Activated B cell treated with CpG ODN at 0.5 μM for 24 hours (primary cell): Measurements from ENCODE around the gene DHX40. TPM values are rescaled to one million over a fixed set of nuclear protein-coding genes. Genes with fewer than 3 reads are reported as not detected.
"Not testable (repeated sequence)": the region's sequence is repeated elsewhere in the genome, so short reads cannot be mapped to it uniquely, and the experiment has no call there.

Experiments
- ATAC-seq: fragments of 200-7000 bp; cut with Tn5 transposase; one replicate; pipeline ENCODE4 v1.10.0; 2021; ENCODE audit warnings: low read depth, mild to moderate bottlenecking, moderate library complexity
- CTCF ChIA-PET: fragments of 350-600 bp; sonication (Branson Sonifier 250); formaldehyde crosslinking; loops from one replicate; lab custom pipeline; 2021; ENCODE audit warnings: antibody characterized with exemption; lab: Charles Lee
- POLR2A ChIA-PET: fragments of 350-600 bp; sonication (Branson Sonifier 250); formaldehyde crosslinking; loops from one replicate; lab custom pipeline; 2021; ENCODE audit warnings: antibody characterized with exemption; lab: Charles Lee
- DNase-seq: peaks from one replicate; pipeline ENCODE4 v3.0.0; 2022
- H3K27ac Mint-ChIP-seq: one replicate; pipeline ENCODE4 v1.8.0; 2020; ENCODE audit warnings: mixed read lengths
- H3K27me3 Mint-ChIP-seq: one replicate; pipeline ENCODE4 v1.8.0; 2021; ENCODE audit warnings: mixed read lengths
- H3K36me3 Mint-ChIP-seq: one replicate; pipeline ENCODE4 v1.8.0; 2021; ENCODE audit warnings: low read depth, mixed read lengths
- H3K4me1 Mint-ChIP-seq: one replicate; pipeline ENCODE4 v1.8.0; 2021; ENCODE audit warnings: mixed read lengths
- H3K4me3 Mint-ChIP-seq: one replicate; pipeline ENCODE4 v1.8.0; 2020; ENCODE audit warnings: mild to moderate bottlenecking, mixed read lengths
- H3K9me3 Mint-ChIP-seq: one replicate; pipeline ENCODE4 v1.8.0; 2020; ENCODE audit warnings: mixed read lengths
- CTCF ChIP-seq: fragments of 200-600 bp; IDR thresholded peaks from one replicate; pipeline ENCODE4 v1.8.0; 2022; ENCODE audit warnings: antibody characterized with exemption, mild to moderate bottlenecking
- intact Hi-C: fragments of 100-400 bp; cut with micrococcal nuclease; formaldehyde crosslinking; loops from one replicate; pipeline ENCODE4 v1.15.1; 2024
- total RNA-seq: library from RNA; stranded (reverse); gene quantifications from 2 replicates; pipeline ENCODE4 v1.2.3, GENCODE V29; 2022

DHX40 gene
- total RNA-seq, 1 donor from 2014 or later: 22.6 TPM

GRCh38 chr17:59558039-59558438 is 7.4 kb upstream of the DHX40 start:
- Mint-ChIP-seq H3K27me3 (peaks cover 3% of the 10 kb centered on the region), H3K9me3 (no peaks in the 10 kb centered on the region), H3K4me3 (no peak overlapping the region), H3K27ac (no peak overlapping the region), H3K36me3 (no peaks in the 10 kb centered on the region), H3K4me1 (no peaks in the 10 kb centered on the region)
- TF ChIP-seq CTCF: no peak
- POLR2A ChIA-PET: no interaction called here
- DNase-seq: no peak
- intact Hi-C loops: loop anchor here (5.0 kb wide), 1 partner anchor 36 kb away; no protein-coding TSS in a partner anchor
- CTCF ChIA-PET: interaction anchor here (1.2 kb wide), 1 partner anchor 89 kb away, joined by 3 read pairs; no protein-coding TSS in a partner anchor
- ATAC-seq: no peak

GRCh38 chr17:59558953-59559352 is 6.5 kb upstream of the DHX40 start:
- ChIA-PET CTCF (no interaction called here), POLR2A (interaction anchor here (0.6 kb wide), 1 partner anchor 22 kb away, joined by 10 read pairs; no protein-coding TSS in a partner anchor)
- Mint-ChIP-seq H3K27ac (no peak overlapping the region), H3K9me3 (no peaks in the 10 kb centered on the region), H3K4me3 (no peak overlapping the region), H3K27me3 (peaks cover 3% of the 10 kb centered on the region), H3K36me3 (no peaks in the 10 kb centered on the region), H3K4me1 (no peaks in the 10 kb centered on the region)
- no peak for DNase-seq
- intact Hi-C loops: loop anchor here (5.0 kb wide), 1 partner anchor 37 kb away; no protein-coding TSS in a partner anchor
- no peak for ATAC-seq
- no peak for TF ChIP-seq CTCF

- TF ChIP-seq CTCF: no peak
- H3K4me1 Mint-ChIP-seq: peaks cover 10% of the 10 kb centered on the region
- H3K4me3 Mint-ChIP-seq: no peak overlapping the region
- no peak overlapping the region for H3K27ac Mint-ChIP-seq
- ChIA-PET POLR2A (interaction anchor here (0.7 kb wide), 1 partner anchor 1180 kb away, joined by 4 read pairs; no protein-coding TSS in a partner anchor), CTCF (no interaction called here)
- intact Hi-C loops: no loop called here
- no peak for ATAC-seq
- H3K9me3 Mint-ChIP-seq: no peaks in the 10 kb centered on the region
- peaks cover 5% of the 10 kb centered on the region for H3K36me3 Mint-ChIP-seq
- H3K27me3 Mint-ChIP-seq: no peaks in the 10 kb centered on the region
- DNase-seq: no peak
These were observed 4.4 kb upstream of the DHX40 start for GRCh38 chr17:59561042-59561441.

GRCh38 chr17:59565959-59566324 is 532 bp downstream of the DHX40 start:
- DNase-seq (no peak), ATAC-seq (peak; percentile 49)
- H3K4me3 Mint-ChIP-seq: peak overlapping the region; percentile 100
- POLR2A ChIA-PET: interaction anchor here (0.6 to 2.7 kb wide), 7 partner anchors 53 to 1033 kb away, joined by 3 to 56 read pairs (median 3); partner anchors contain the start of genes CLTC, PTRH2 and VMP1
- peak overlapping the region; percentile 99 for H3K27ac Mint-ChIP-seq
- intact Hi-C loops: loop anchor here (1.0 to 5.0 kb wide), 5 partner anchors 53 to 459 kb away; partner anchors contain the start of genes CLTC, PTRH2, TRIM37 and TUBD1
- H3K4me1 Mint-ChIP-seq: peaks cover 17% of the 10 kb centered on the region
- CTCF ChIA-PET: no interaction called here
- peaks cover 13% of the 10 kb centered on the region for H3K36me3 Mint-ChIP-seq
- TF ChIP-seq CTCF: no peak
- H3K27me3 Mint-ChIP-seq: no peaks in the 10 kb centered on the region
- no peaks in the 10 kb centered on the region for H3K9me3 Mint-ChIP-seq

- H3K9me3 Mint-ChIP-seq, H3K4me3 Mint-ChIP-seq, DNase-seq, ATAC-seq, H3K27me3 Mint-ChIP-seq, POLR2A ChIA-PET, H3K27ac Mint-ChIP-seq: not testable (repeated sequence)
- intact Hi-C loops: loop anchor here (5.0 kb wide), 2 partner anchors 138 to 257 kb away; partner anchors contain the start of genes PTRH2 and VMP1
- H3K36me3 Mint-ChIP-seq: peaks cover 30% of the 10 kb centered on the region
- H3K4me1 Mint-ChIP-seq: peaks cover 17% of the 10 kb centered on the region
- CTCF ChIA-PET: interaction anchor here (0.8 kb wide), 1 partner anchor 867 kb away, joined by 3 read pairs; no protein-coding TSS in a partner anchor
These were observed 3.7 kb downstream of the DHX40 start for GRCh38 chr17:59569151-59569550.
